Ishikawa (cell line): ENCODE data around the gene ARPC5.

Experiments
- EP300 ChIP-seq: IDR thresholded peaks from 2 replicates; pipeline ENCODE4 v1.6.1; 2012; ENCODE audit warnings: borderline replicate concordance
- FOXM1 ChIP-seq: IDR thresholded peaks from 2 replicates; pipeline ENCODE4 v1.6.1; 2012; ENCODE audit warnings: low read depth, borderline replicate concordance
- NFIC ChIP-seq: IDR thresholded peaks from 2 replicates; pipeline ENCODE4 v1.6.1; 2012
- RAD21 ChIP-seq: IDR thresholded peaks from 2 replicates; pipeline ENCODE4 v1.6.1; 2012; ENCODE audit warnings: low read depth
- TCF12 ChIP-seq: IDR thresholded peaks from 2 replicates; pipeline ENCODE4 v1.6.1; 2012; ENCODE audit warnings: low read depth
- USF1 ChIP-seq: IDR thresholded peaks from 2 replicates; pipeline ENCODE4 v1.6.1; 2012
- YY1 ChIP-seq: IDR thresholded peaks from 2 replicates; pipeline ENCODE4 v1.6.1; 2012; ENCODE audit warnings: low read depth
- TF ChIP-seq, protein P1 (sequence below): IDR thresholded peaks from 2 replicates; pipeline ENCODE4 v1.6.1; 2012

- TF ChIP-seq FOXM1, result no peak
- no peak for TF ChIP-seq RAD21
- TF ChIP-seq YY1, result no peak
- TF ChIP-seq, protein P1, sequence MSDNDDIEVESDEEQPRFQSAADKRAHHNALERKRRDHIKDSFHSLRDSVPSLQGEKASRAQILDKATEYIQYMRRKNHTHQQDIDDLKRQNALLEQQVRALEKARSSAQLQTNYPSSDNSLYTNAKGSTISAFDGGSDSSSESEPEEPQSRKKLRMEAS, result no peak
- TF ChIP-seq TCF12, result no peak
- no peak for TF ChIP-seq NFIC
- no peak for TF ChIP-seq EP300
- no peak for TF ChIP-seq USF1
Measured at GRCh38 chr1:183602510-183602909, 33.1 kb downstream of the ARPC5 start.
